ENCODE measurements around the gene KRT25. TPM values are rescaled to one million over a fixed set of nuclear protein-coding genes. Genes with fewer than 3 reads are reported as not detected.

KRT25 gene
- total and polyA plus RNA-seq, 2 of the 8 experiments (the other 6 are each of a cell fraction or from before 2014, with no cell fraction given) = not detected

DNA sequence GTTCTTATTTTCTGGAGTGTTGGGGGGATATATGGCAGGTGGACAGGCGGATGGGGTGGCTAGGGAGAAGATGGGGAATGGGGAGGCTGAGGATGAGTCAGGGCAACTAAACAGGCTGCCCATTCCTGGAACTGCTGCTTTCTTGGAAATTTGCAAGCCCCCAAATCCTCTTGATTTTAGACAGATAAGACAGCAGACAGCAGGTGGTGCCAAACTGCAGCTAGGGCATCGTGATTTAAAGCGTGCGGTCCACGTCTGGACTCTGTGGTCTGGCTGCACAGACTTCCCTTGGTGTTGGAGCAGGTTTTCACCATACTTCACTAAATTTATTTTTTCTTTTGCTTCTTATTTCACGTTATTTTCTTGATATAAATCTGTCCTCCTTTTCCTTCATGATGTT lies 40.7 kb downstream of the KRT25 start:
- Histone ChIP-seq H3K4me3 (ENCODE audit: extremely low read depth in 1 of 4, insufficient read depth in 2 of 4, low read depth in 3 of 4, low read length in 4 of 4) (no peak overlapping the region), H2BK15ac (ENCODE audit: low read length) (no peak overlapping the region), H3K56ac (replicated peaks; ENCODE audit: insufficient read length, low read depth, low read length) (no peak overlapping the region), H3K36me3 (ENCODE audit: control insufficient read depth in 2 of 4, insufficient read depth in 4 of 4, low read length in 3 of 4) (no peaks in the 10 kb centered on the region), H4K5ac (ENCODE audit: insufficient read length, low read depth, low read length) (no peak overlapping the region), H3K79me1 (ENCODE audit: low read depth, low read length) (no peaks in the 10 kb centered on the region), H2BK5ac (ENCODE audit: low read depth, low read length) (no peak overlapping the region), H4K91ac (replicated peaks; ENCODE audit: insufficient read length, low read length) (no peak overlapping the region), H2BK120ac (replicated peaks; ENCODE audit: low read depth, low read length) (no peak overlapping the region), H3K18ac (ENCODE audit: extremely low read depth, low read length) (no peak overlapping the region), H3K14ac (ENCODE audit: insufficient read length) (no peak overlapping the region), H3K23me2 (ENCODE audit: low read depth, low read length) (no peaks in the 10 kb centered on the region), H3K4me2 (ENCODE audit: insufficient read depth in 1 of 2, low read depth in 2 of 2, low read length in 2 of 2) (no peak overlapping the region), H3K9ac (replicated peaks in 1 of 4; ENCODE audit: extremely low read depth in 1 of 4, low read depth in 3 of 4, low read length in 3 of 4) (no peak overlapping the region), H3K9me3 (ENCODE audit: insufficient read depth in 2 of 2, low read depth in 1 of 2, low read length in 1 of 2) (no peaks in the 10 kb centered on the region; a peak in 1 of 4 replicates), H3K23ac (ENCODE audit: insufficient read length) (no peak overlapping the region), H3K79me2 (ENCODE audit: control insufficient read depth in 1 of 2, insufficient read depth in 2 of 2, low read length in 2 of 2) (no peaks in the 10 kb centered on the region), H4K20me1 (replicated peaks in 1 of 2; ENCODE audit: control insufficient read depth in 1 of 2, insufficient read depth in 2 of 2, low read length in 2 of 2) (no peaks in the 10 kb centered on the region), H2BK20ac (ENCODE audit: low read length) (no peak overlapping the region), H3K27me3 (replicated peaks in 1 of 4; ENCODE audit: control insufficient read depth in 3 of 4, extremely low read depth in 1 of 4, insufficient read depth in 3 of 4, low read length in 3 of 4) (no peaks in the 10 kb centered on the region), H2AK5ac (ENCODE audit: low read depth, low read length) (no peak overlapping the region), H2AFZ (ENCODE audit: low read length) (no peak overlapping the region), H2BK12ac (ENCODE audit: low read depth, low read length) (no peak overlapping the region), H3K4ac (replicated peaks; ENCODE audit: insufficient read length, low read depth, low read length) (no peak overlapping the region), H3K27ac (ENCODE audit: low read depth, low read length) (no peak overlapping the region), H3K4me1 (replicated peaks in 1 of 4; ENCODE audit: control insufficient read depth in 3 of 4, insufficient read depth in 4 of 4, low read length in 3 of 4) (no peaks in the 10 kb centered on the region), H4K8ac (ENCODE audit: extremely low read depth, insufficient read depth, low read length) (no peak overlapping the region)
- 84% methylated on average over 6 of the region's 6 CpGs; no CpG with 5 or more reads in 1 of the 2 experiments for WGBS, 2 experiments (ENCODE audit: extremely low coverage in 1 of 2, insufficient coverage in 1 of 2, insufficient read length in 1 of 2, insufficient replicate concordance in 2 of 2, low coverage in 1 of 2, low lambda C conversion rate in 2 of 2, missing lambda C conversion rate in 1 of 2)
- no peak for DNase-seq (ENCODE audit: low read depth in 1 of 2, low spot score in 2 of 2)
- ChIA-PET CTCF (ENCODE audit: partially characterized antibody) (no interaction called here), POLR2A (ENCODE audit: partially characterized antibody) (interaction anchor here (0.5 kb wide), 1 partner anchor 11 kb away, joined by 3 read pairs; the partner anchor contains the start of gene KRT24)
- FAIRE-seq = no peak
- TF ChIP-seq TAF7 (optimal IDR thresholded peaks at IDR 0.05; ENCODE audit: borderline replicate concordance, low read depth, low read length) = no peak
- TF ChIP-seq CREB1 (IDR thresholded peaks at IDR 0.05) = no peak
- TF ChIP-seq YY1 (IDR thresholded peaks at IDR 0.05; ENCODE audit: low read depth, low read length) = no peak
- no peak for TF ChIP-seq EGR1 (IDR thresholded peaks at IDR 0.05; ENCODE audit: borderline replicate concordance, low read depth, low read length)
- TF ChIP-seq SP4 (IDR thresholded peaks at IDR 0.05; ENCODE audit: low read length) = no peak
- no peak for TF ChIP-seq CEBPB (IDR thresholded peaks at IDR 0.05; ENCODE audit: low read depth, low read length)
- TF ChIP-seq E2F6 (IDR thresholded peaks at IDR 0.05) = no peak
- no peak for TF ChIP-seq RXRA (IDR thresholded peaks at IDR 0.05; ENCODE audit: insufficient read depth, low read depth, low read length)
- TF ChIP-seq KDM1A (IDR thresholded peaks at IDR 0.05; ENCODE audit: borderline replicate concordance, low read length) = no peak
- TF ChIP-seq RNF2 (IDR thresholded peaks at IDR 0.05; ENCODE audit: borderline replicate concordance, low read depth, low read length, missing control alignments, poor library complexity, severe bottlenecking) = no peak
- no peak for TF ChIP-seq HDAC6 (IDR thresholded peaks at IDR 0.05; ENCODE audit: low read depth, low read length)
- no peak; a peak in 1 of 4 replicates for TF ChIP-seq RAD21 (IDR thresholded peaks at IDR 0.05 in 1 of 2, conservative IDR thresholded peaks at IDR 0.05 in 1 of 2; ENCODE audit: low read depth in 2 of 2, low read length in 2 of 2)
- no peak for TF ChIP-seq TCF12 (IDR thresholded peaks at IDR 0.05; ENCODE audit: low read depth, low read length)
- TF ChIP-seq NRF1 (IDR thresholded peaks at IDR 0.05; ENCODE audit: low read depth, low read length) = no peak
